Activated CD8-positive, alpha-beta memory T cell treated with anti-CD3 and anti-CD28 coated beads, Interleukin-2, amount 10 ng/mL, durations not matched to agents 7 days and 5 days (primary cell): Measurements from ENCODE around the gene SGTB. TPM values are rescaled to one million over a fixed set of nuclear protein-coding genes. Genes with fewer than 3 reads are reported as not detected.

Experiments used
- ATAC-seq: fragments of 150-1000 bp; cut with Tn5 transposase; one replicate; pipeline ENCODE4 v1.10.0; 2021; ENCODE audit warnings: moderate library complexity
- CTCF ChIA-PET: fragments of 350-600 bp; sonication (Branson Sonifier 250); formaldehyde crosslinking; loops from one replicate; lab custom pipeline; 2021; ENCODE audit warnings: antibody characterized with exemption; lab: Charles Lee
- DNase-seq: peaks from one replicate; pipeline ENCODE4 v3.0.0-alpha.2; 2020
- H3K27ac Mint-ChIP-seq: one replicate; pipeline ENCODE4 v1.8.0; 2021; ENCODE audit warnings: mild to moderate bottlenecking, mixed read lengths
- H3K27me3 Mint-ChIP-seq: one replicate; pipeline ENCODE4 v1.8.0; 2021; ENCODE audit warnings: mixed read lengths
- H3K36me3 Mint-ChIP-seq: one replicate; pipeline ENCODE4 v1.8.0; 2021; ENCODE audit warnings: mild to moderate bottlenecking, mixed read lengths
- H3K4me1 Mint-ChIP-seq: one replicate; pipeline ENCODE4 v1.8.0; 2021; ENCODE audit warnings: mixed read lengths
- H3K4me3 Mint-ChIP-seq: one replicate; pipeline ENCODE4 v1.8.0; 2021; ENCODE audit warnings: mild to moderate bottlenecking, moderate library complexity, mixed read lengths
- H3K9me3 Mint-ChIP-seq: one replicate; pipeline ENCODE4 v1.8.0; 2022; ENCODE audit warnings: low read depth, mixed read lengths
- total RNA-seq, 2 experiments: library from RNA; stranded (reverse); gene quantifications; one replicate each; pipeline ENCODE4 v1.2.3, GENCODE V29; 2021

SGTB gene
- total RNA-seq, 2 experiments from 2014 or later, result 12.5 to 14.0 TPM

DNA sequence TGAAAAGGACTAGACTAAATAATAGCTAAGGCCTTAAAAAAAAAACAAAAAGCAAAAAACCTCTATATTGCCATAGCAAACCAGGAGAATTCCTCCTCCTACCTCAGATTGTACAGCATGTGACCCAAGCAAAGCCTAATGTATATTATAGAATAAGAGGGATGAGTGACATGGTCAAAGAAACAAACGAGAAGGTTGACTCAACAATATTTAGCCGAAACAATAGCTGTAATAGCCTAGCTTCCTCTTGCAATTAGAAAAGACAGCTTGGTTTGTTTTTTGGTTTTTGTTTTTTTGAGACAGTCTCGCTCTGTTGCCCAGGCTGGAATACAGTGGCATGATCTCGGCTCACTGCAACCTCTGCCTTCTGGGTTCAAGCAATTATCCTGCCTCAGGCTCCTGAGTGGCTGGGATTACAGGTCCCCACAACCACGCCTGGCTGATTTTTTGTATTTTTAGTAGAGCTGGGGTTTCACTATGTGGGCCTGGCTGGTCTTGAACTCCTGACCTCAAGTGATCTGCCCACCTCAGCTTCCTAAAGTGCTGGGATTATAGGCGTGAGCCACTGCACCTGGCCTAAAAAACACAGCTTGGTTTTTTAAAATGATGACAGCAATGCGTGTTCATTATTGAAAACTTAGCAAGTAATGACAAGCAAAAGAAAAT is 5.7 kb upstream of the SGTB start:
- Mint-ChIP-seq H3K4me3 (no peak overlapping the region), H3K27ac (no peak overlapping the region), H3K9me3 (no peaks in the 10 kb centered on the region), H3K36me3 (peaks cover 8% of the 10 kb centered on the region), H3K27me3 (no peaks in the 10 kb centered on the region), H3K4me1 (peaks cover 14% of the 10 kb centered on the region)
- CTCF ChIA-PET, result no interaction called here
- DNase-seq (no peak), ATAC-seq (no peak)

- ATAC-seq (no peak), DNase-seq (no peak)
- CTCF ChIA-PET, result interaction anchor here (1.4 to 1.7 kb wide), 2 partner anchors 14 to 20 kb away, joined by 3 read pairs; no protein-coding TSS in a partner anchor
- peak overlapping the region; percentile 91 for H3K4me3 Mint-ChIP-seq
- H3K4me1 Mint-ChIP-seq, result peaks cover 32% of the 10 kb centered on the region
- no peaks in the 10 kb centered on the region for H3K9me3 Mint-ChIP-seq
- H3K36me3 Mint-ChIP-seq, result peaks cover 12% of the 10 kb centered on the region
- H3K27me3 Mint-ChIP-seq, result no peaks in the 10 kb centered on the region
- H3K27ac Mint-ChIP-seq, result peak overlapping the region; percentile 81
These were observed 880 bp upstream of the SGTB start for GRCh38 chr5:65722575-65723403.

GRCh38 chr5:65721050-65721719 is 724 bp downstream of the SGTB start:
- peak overlapping the region; percentile 91 for H3K4me3 Mint-ChIP-seq
- no peaks in the 10 kb centered on the region for H3K27me3 Mint-ChIP-seq
- peak; percentile 45 for DNase-seq
- peak; percentile 5 for ATAC-seq
- H3K9me3 Mint-ChIP-seq, result no peaks in the 10 kb centered on the region
- peak overlapping the region; percentile 83 for H3K27ac Mint-ChIP-seq
- CTCF ChIA-PET, result interaction anchor here (0.8 to 1.7 kb wide), 3 partner anchors 84 to 450 kb away, joined by 3 to 4 read pairs (median 4); no protein-coding TSS in a partner anchor
- H3K4me1 Mint-ChIP-seq, result peaks cover 32% of the 10 kb centered on the region
- H3K36me3 Mint-ChIP-seq, result peaks cover 12% of the 10 kb centered on the region

- peaks cover 19% of the 10 kb centered on the region for H3K36me3 Mint-ChIP-seq
- ATAC-seq, result no peak
- CTCF ChIA-PET, result no interaction called here
- H3K4me1 Mint-ChIP-seq, result peaks cover 25% of the 10 kb centered on the region
- H3K27me3 Mint-ChIP-seq, result no peaks in the 10 kb centered on the region
- H3K9me3 Mint-ChIP-seq, result no peaks in the 10 kb centered on the region
- H3K27ac Mint-ChIP-seq, result no peak overlapping the region
- no peak for DNase-seq
- H3K4me3 Mint-ChIP-seq, result peak overlapping the region; percentile 7
These were observed 3.2 kb downstream of the SGTB start for GRCh38 chr5:65718576-65719310.

GRCh38 chr5:65708145-65708544 is 13.8 kb downstream of the SGTB start:
- H3K27me3 Mint-ChIP-seq, result no peaks in the 10 kb centered on the region
- H3K4me1 Mint-ChIP-seq, result no peaks in the 10 kb centered on the region
- CTCF ChIA-PET, result no interaction called here
- H3K4me3 Mint-ChIP-seq, result no peak overlapping the region
- H3K36me3 Mint-ChIP-seq, result peaks cover 22% of the 10 kb centered on the region
- DNase-seq (no peak), ATAC-seq (no peak)
- H3K9me3 Mint-ChIP-seq, result no peaks in the 10 kb centered on the region
- no peak overlapping the region for H3K27ac Mint-ChIP-seq

DNA sequence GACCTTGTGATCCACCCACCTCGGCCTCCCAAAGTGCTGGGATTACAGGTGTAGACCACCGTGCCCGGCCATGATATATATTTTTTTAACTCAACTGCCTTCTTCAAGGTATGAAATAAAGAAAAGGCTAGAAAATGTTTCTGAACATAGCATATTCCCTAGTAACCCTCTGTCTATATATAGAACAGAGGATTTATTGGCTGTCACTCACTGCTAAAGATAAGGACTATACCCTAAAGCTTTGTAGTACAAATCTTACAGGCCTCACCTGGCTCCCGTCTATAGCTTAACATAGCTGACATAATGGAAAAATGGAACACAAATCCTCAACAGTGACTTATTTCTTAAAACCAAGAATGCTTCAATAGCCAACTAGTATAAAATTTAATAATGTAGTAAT is 14.2 kb downstream of the SGTB start:
- Mint-ChIP-seq H3K27ac (no peak overlapping the region), H3K9me3 (no peaks in the 10 kb centered on the region), H3K4me3 (no peak overlapping the region), H3K4me1 (no peaks in the 10 kb centered on the region), H3K36me3 (peaks cover 26% of the 10 kb centered on the region), H3K27me3 (no peaks in the 10 kb centered on the region)
- DNase-seq, result no peak
- CTCF ChIA-PET, result no interaction called here
- no peak for ATAC-seq

- Mint-ChIP-seq H3K9me3 (no peaks in the 10 kb centered on the region), H3K4me1 (no peaks in the 10 kb centered on the region), H3K27me3 (no peaks in the 10 kb centered on the region), H3K27ac (no peak overlapping the region), H3K4me3 (no peak overlapping the region), H3K36me3 (peaks cover 27% of the 10 kb centered on the region)
- CTCF ChIA-PET, result no interaction called here
- ATAC-seq (no peak), DNase-seq (no peak)
These were observed 17.2 kb downstream of the SGTB start for GRCh38 chr5:65704621-65705239.

DNA sequence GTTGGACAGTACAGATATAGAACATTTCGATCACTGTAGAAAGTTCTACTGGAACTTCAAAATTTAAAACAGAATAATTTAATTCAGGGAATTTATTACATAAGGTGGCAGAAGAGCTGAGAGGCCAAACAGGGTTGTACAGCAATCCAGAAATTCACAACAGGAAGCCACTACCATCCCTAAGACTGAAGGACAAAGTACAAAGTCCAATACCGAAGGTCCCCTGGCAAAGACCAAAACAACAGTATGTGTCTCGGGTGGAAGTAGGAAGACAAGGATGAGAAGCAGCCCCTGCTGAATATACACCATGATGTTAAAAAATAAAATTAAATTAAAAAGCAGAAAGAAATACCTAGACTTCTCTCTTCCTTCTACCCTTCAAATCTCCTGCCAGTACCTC is 19.9 kb downstream of the SGTB start:
- DNase-seq (no peak), ATAC-seq (no peak)
- Mint-ChIP-seq H3K36me3 (peaks cover 35% of the 10 kb centered on the region), H3K27me3 (no peaks in the 10 kb centered on the region), H3K4me1 (no peaks in the 10 kb centered on the region), H3K27ac (no peak overlapping the region), H3K4me3 (no peak overlapping the region), H3K9me3 (no peaks in the 10 kb centered on the region)
- CTCF ChIA-PET, result no interaction called here

DNA sequence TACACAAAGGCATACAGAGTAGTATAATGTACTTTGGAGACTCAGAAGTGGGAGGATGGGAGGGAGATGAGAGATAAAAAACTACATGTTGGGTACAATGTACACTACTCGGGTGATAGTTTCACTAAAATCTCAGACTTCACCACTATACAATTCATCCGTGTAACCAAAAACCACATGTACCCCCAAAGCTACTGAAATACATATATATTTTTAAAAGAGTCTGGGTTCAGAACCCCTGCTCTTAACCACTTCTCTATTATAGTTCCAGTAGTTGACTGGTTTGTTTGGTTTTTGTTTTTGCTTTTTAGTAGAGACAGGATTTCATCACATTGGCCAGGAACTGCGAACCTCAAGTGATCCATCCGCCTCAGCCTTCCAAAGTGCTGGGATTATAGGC is 22.6 kb downstream of the SGTB start:
- CTCF ChIA-PET, result no interaction called here
- peaks cover 33% of the 10 kb centered on the region for H3K36me3 Mint-ChIP-seq
- ATAC-seq, result no peak
- H3K27me3 Mint-ChIP-seq, result no peaks in the 10 kb centered on the region
- H3K4me3 Mint-ChIP-seq, result no peak overlapping the region
- H3K27ac Mint-ChIP-seq, result no peak overlapping the region
- DNase-seq, result no peak
- H3K4me1 Mint-ChIP-seq, result no peaks in the 10 kb centered on the region
- H3K9me3 Mint-ChIP-seq, result no peaks in the 10 kb centered on the region

DNA sequence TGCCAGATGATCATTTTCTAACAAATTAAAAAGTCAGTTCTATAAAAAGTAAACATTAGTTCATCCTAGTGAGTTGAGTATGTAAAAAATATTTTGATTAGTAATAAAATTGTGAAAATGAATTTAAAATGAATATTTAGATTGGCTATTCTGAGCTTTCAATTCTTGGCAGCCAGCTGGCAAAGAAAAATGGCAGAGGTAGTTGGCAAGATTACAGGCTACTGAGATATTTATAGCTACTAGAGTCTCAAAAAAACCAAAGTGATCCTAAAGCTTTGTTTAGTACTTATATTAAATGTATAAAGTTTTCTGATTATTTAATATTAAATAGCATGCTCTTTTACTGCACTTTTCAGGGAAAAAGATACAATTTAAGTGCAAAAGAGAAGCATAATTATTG is 25.0 kb downstream of the SGTB start:
- Mint-ChIP-seq H3K36me3 (peaks cover 22% of the 10 kb centered on the region), H3K27ac (no peak overlapping the region), H3K9me3 (no peaks in the 10 kb centered on the region), H3K4me3 (no peak overlapping the region), H3K27me3 (no peaks in the 10 kb centered on the region), H3K4me1 (no peaks in the 10 kb centered on the region)
- DNase-seq (no peak), ATAC-seq (no peak)
- CTCF ChIA-PET, result no interaction called here

GRCh38 chr5:65695896-65696295 is 26.0 kb downstream of the SGTB start:
- Mint-ChIP-seq H3K9me3 (no peaks in the 10 kb centered on the region), H3K4me3 (no peak overlapping the region), H3K4me1 (no peaks in the 10 kb centered on the region), H3K36me3 (peaks cover 22% of the 10 kb centered on the region), H3K27me3 (no peaks in the 10 kb centered on the region), H3K27ac (no peak overlapping the region)
- DNase-seq, result no peak
- ATAC-seq, result no peak
- CTCF ChIA-PET, result interaction anchor here (0.6 kb wide), 1 partner anchor 53 kb away, joined by 3 read pairs; no protein-coding TSS in a partner anchor

GRCh38 chr5:65695162-65695755 is 26.6 kb downstream of the SGTB start:
- ATAC-seq (no peak), DNase-seq (no peak)
- Mint-ChIP-seq H3K36me3 (peaks cover 24% of the 10 kb centered on the region), H3K4me1 (no peaks in the 10 kb centered on the region), H3K4me3 (no peak overlapping the region), H3K27me3 (no peaks in the 10 kb centered on the region), H3K9me3 (no peaks in the 10 kb centered on the region), H3K27ac (no peak overlapping the region)
- CTCF ChIA-PET, result no interaction called here
